ENCODE data around the gene TNFAIP2. TPM values are rescaled to one million over a fixed set of nuclear protein-coding genes. Genes with fewer than 3 reads are reported as not detected.

The TNFAIP2 gene
- total RNA-seq (2021) (291 and 366 TPM in 2 replicates), Bru-seq, nascent RNA (percentile 82 among the genes with signal in this experiment), BruChase-seq, experiment 1, labeled RNA remaining after a 2-hour chase (percentile 97 among the genes with signal in this experiment), BruChase-seq, experiment 2, labeled RNA remaining after a 6-hour chase (percentile 95 among the genes with signal in this experiment)
- long read RNA-seq, full-length matches to known transcripts, result 13 of 169 reads
- long read RNA-seq, partial matches to known transcripts, result 89 of 169 reads
- long read RNA-seq, other reads (novel, unspliced or antisense), result 67 of 169 reads

DNA sequence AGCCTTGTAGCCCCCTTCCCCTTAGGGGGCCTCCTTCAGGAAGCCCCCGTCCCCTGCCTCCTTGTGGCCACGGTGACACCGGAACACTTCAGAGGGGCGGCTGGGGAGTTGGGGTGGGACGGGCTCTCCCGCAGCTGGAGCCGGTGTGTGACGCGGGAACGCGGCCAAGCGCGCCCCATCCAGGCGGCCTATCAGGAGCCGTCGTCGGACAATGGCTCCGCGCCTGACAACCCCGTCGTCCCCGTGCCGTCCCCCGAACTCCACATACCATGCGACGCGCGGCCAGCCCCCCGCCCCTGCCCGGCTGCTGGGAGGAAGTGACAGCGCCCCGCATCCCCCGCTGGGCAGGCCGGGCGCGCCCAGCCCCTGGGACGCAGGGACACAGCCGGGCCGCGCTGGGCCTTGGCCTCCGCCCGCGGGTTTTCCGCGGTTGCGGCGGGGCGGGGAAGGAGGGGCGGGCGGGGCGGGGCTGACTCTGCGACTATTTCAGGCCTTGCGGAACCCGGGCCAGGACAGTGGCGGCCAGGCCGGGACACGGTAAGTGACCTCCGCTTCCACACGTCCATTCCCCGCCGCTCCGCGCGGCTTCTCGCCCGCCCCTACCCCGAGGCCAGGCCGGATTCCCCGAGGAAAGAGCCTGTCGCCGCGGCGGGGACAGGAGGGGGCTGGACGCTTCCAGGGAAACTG, at the start of gene TNFAIP2:
Gene TNFAIP2, plus strand, starts transcription at position 515 of the 687 bp plus-strand sequence. CDS start 2,997 bp downstream, outside the sequence.
- DNase-seq, result peak; percentile 68 to 74
- CTCF ChIA-PET, result interaction anchor here (0.6 to 5.3 kb wide), 3 partner anchors 18 to 206 kb away, joined by 3 to 43 read pairs (median 5); partner anchors contain the start of gene LBHD2

GRCh38 chr14:103073876-103074728, 49.2 kb upstream of the TNFAIP2 start:
- no peaks in the 10 kb centered on the region for H3K9me3 ChIP-seq (ENCODE audit: insufficient read depth, low read depth)
- no peak for DNase-seq
- no TSS peak for BruUV-seq (replicated peaks)
- 0 out of 2 replicates have a peak overlapping the region, but pooled peaks have one; percentile 49 for H3K27ac ChIP-seq
- intact Hi-C loops (cut with micrococcal nuclease; ENCODE audit: unreplicated experiment), result loop anchor here (2.0 to 10.0 kb wide), 5 partner anchors 147 to 467 kb away; partner anchors contain the start of genes EIF5 and TRAF3
- no peak overlapping the region for H2AFZ ChIP-seq
- no peaks in the 10 kb centered on the region for H3K9me2 ChIP-seq (ENCODE audit: insufficient read depth)
- no peak overlapping the region for H3K4me3 ChIP-seq
- no peaks in the 10 kb centered on the region for H3K27me3 ChIP-seq (ENCODE audit: insufficient read depth, low read depth)
- no peaks in the 10 kb centered on the region for H4K20me1 ChIP-seq (ENCODE audit: insufficient read depth)
- H3K4me1 ChIP-seq (replicated peaks; ENCODE audit: insufficient read depth), result peaks cover 52% of the 10 kb centered on the region
- H3K4me2 ChIP-seq, result peak overlapping the region; percentile 94
- H3F3A ChIP-seq (ENCODE audit: insufficient read depth, low read depth), result peaks cover 46% of the 10 kb centered on the region
- H3K36me3 ChIP-seq (ENCODE audit: low read depth), result no peaks in the 10 kb centered on the region
- ChIA-PET POLR2A (ENCODE audit: unreplicated experiment) (interaction anchor here (0.5 to 0.8 kb wide), 4 partner anchors 19 to 294 kb away, joined by 4 to 37 read pairs (median 9); no protein-coding TSS in a partner anchor), CTCF (interaction anchor here (0.6 to 1.7 kb wide), 11 partner anchors 13 to 380 kb away, joined by 3 to 9 read pairs (median 3); no protein-coding TSS in a partner anchor)
- H3K79me2 ChIP-seq (ENCODE audit: low read depth), result no peaks in the 10 kb centered on the region
- TF ChIP-seq EZH2 (IDR thresholded peaks at IDR 0.05; ENCODE audit: low read depth) (no peak), CTCF (conservative IDR thresholded peaks at IDR 0.05) (no peak)

More for the DNA sequence above, at the start of gene TNFAIP2:
- intact Hi-C loops (cut with micrococcal nuclease; ENCODE audit: unreplicated experiment), result loop anchor here (1.0 kb wide), 2 partner anchors 18 to 45 kb away; no protein-coding TSS in a partner anchor
- Histone ChIP-seq H2AFZ (peak within 1 kb of the TSS; percentile 65), H3K4me3 (peak within 1 kb of the TSS; percentile 81), H3K79me2 (ENCODE audit: low read depth) (peaks cover 49% of the 10 kb centered on the region), H3K27ac (peak within 1 kb of the TSS; percentile 86), H3K36me3 (ENCODE audit: low read depth) (peaks cover 34% of the 10 kb centered on the region), H3K4me1 (replicated peaks; ENCODE audit: insufficient read depth) (peaks cover 55% of the 10 kb centered on the region), H3K27me3 (ENCODE audit: insufficient read depth, low read depth) (no peaks in the 10 kb centered on the region), H4K20me1 (ENCODE audit: insufficient read depth) (peaks cover 35% of the 10 kb centered on the region), H3K9me2 (ENCODE audit: insufficient read depth) (no peaks in the 10 kb centered on the region), H3F3A (ENCODE audit: insufficient read depth, low read depth) (peaks cover 63% of the 10 kb centered on the region), H3K4me2 (peak within 1 kb of the TSS; percentile 99), H3K9me3 (ENCODE audit: insufficient read depth, low read depth) (no peaks in the 10 kb centered on the region)
- POLR2A ChIA-PET (ENCODE audit: unreplicated experiment), result interaction anchor here (0.5 kb wide), 1 partner anchor 19 kb away, joined by 3 read pairs; no protein-coding TSS in a partner anchor
- TF ChIP-seq EZH2 (IDR thresholded peaks at IDR 0.05; ENCODE audit: low read depth), result no peak
- no peak for TF ChIP-seq CTCF (conservative IDR thresholded peaks at IDR 0.05)
- BruUV-seq (replicated peaks), result no TSS peak

Measured in PC-9 (cell line).